Measurements from ENCODE around the gene GRK1.

- TF ChIP-seq GTF2F1 (IDR thresholded peaks at IDR 0.05; ENCODE audit: borderline replicate concordance, low read depth, low read length) = no peak
- TF ChIP-seq USF2 (IDR thresholded peaks at IDR 0.05; ENCODE audit: low read length) = no peak
- no peak for TF ChIP-seq EGR1 (IDR thresholded peaks at IDR 0.05; ENCODE audit: borderline replicate concordance, low read depth, low read length)
- TF ChIP-seq CBX5 (IDR thresholded peaks at IDR 0.05; ENCODE audit: low read depth, low read length) = no peak
- TF ChIP-seq, protein P1, sequence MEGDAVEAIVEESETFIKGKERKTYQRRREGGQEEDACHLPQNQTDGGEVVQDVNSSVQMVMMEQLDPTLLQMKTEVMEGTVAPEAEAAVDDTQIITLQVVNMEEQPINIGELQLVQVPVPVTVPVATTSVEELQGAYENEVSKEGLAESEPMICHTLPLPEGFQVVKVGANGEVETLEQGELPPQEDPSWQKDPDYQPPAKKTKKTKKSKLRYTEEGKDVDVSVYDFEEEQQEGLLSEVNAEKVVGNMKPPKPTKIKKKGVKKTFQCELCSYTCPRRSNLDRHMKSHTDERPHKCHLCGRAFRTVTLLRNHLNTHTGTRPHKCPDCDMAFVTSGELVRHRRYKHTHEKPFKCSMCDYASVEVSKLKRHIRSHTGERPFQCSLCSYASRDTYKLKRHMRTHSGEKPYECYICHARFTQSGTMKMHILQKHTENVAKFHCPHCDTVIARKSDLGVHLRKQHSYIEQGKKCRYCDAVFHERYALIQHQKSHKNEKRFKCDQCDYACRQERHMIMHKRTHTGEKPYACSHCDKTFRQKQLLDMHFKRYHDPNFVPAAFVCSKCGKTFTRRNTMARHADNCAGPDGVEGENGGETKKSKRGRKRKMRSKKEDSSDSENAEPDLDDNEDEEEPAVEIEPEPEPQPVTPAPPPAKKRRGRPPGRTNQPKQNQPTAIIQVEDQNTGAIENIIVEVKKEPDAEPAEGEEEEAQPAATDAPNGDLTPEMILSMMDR (IDR thresholded peaks at IDR 0.05; ENCODE audit: control extremely low read depth in 1 of 3, insufficient read depth in 1 of 3, low read depth in 1 of 3, low read length in 3 of 3) = no peak
- no peak for TF ChIP-seq POLR2A (IDR thresholded peaks at IDR 0.05; ENCODE audit: control extremely low read depth in 1 of 2, low read depth in 2 of 2, low read length in 2 of 2)
- TF ChIP-seq POLR2AphosphoS5 (IDR thresholded peaks at IDR 0.05; ENCODE audit: low read depth, low read length) = no peak
- no peak for TF ChIP-seq EZH2 (IDR thresholded peaks at IDR 0.05; ENCODE audit: low read depth, low read length, severe bottlenecking)
- TF ChIP-seq PHF8 (conservative IDR thresholded peaks at IDR 0.05; ENCODE audit: low read depth, low read length) = no peak
- TF ChIP-seq KDM1A (IDR thresholded peaks at IDR 0.05; ENCODE audit: borderline replicate concordance, low read length) = no peak
- no peak for TF ChIP-seq CHD7 (IDR thresholded peaks at IDR 0.05; ENCODE audit: insufficient replicate concordance, low read length)
- no peak for TF ChIP-seq SP1 (IDR thresholded peaks at IDR 0.05; ENCODE audit: low read depth, low read length)
- TF ChIP-seq TAF7 (optimal IDR thresholded peaks at IDR 0.05; ENCODE audit: borderline replicate concordance, low read depth, low read length) = no peak
- TF ChIP-seq RAD21 (IDR thresholded peaks at IDR 0.05 in 1 of 2, conservative IDR thresholded peaks at IDR 0.05 in 1 of 2; ENCODE audit: low read depth in 2 of 2, low read length in 2 of 2) = no peak
These were observed 69.3 kb downstream of the GRK1 start for GRCh38 chr13:113736258-113736731.
